Pons (tissue), 1 donor: Measurements from ENCODE around the gene APEX2.
A peak's percentile ranks its signal among the peaks of the same experiment; 100 is the strongest.
"Not testable (repeated sequence)": the region's sequence is repeated elsewhere in the genome, so short reads cannot be mapped to it uniquely, and the experiment has no call there.

Source experiments
- DNase-seq: peaks from one replicate; pipeline ENCODE4 v3.0.0-alpha.2; 2016; ENCODE audit warnings: low spot score

The APEX2 gene

GRCh38 chrX:54999717-55000598, at the start of gene APEX2:
TSS of gene APEX2 (plus strand) at chrX:55000363. CDS start at chrX:55000423, 60 bp downstream.
- DNase-seq = peak; percentile 93

GRCh38 chrX:54950730-54951375, 49.3 kb upstream of the APEX2 start:
- DNase-seq = no peak

- no peak for DNase-seq
Observed at GRCh38 chrX:54961750-54962149, 38.4 kb upstream of the APEX2 start.

GRCh38 chrX:54964766-54965497, 35.2 kb upstream of the APEX2 start:
- DNase-seq = no peak

- DNase-seq = no peak
Observed at GRCh38 chrX:54977387-54977786, 22.8 kb upstream of the APEX2 start.

GRCh38 chrX:54978448-54978847, 21.7 kb upstream of the APEX2 start:
- no peak for DNase-seq

GRCh38 chrX:54979432-54979831, 20.7 kb upstream of the APEX2 start:
- DNase-seq = no peak

- peak; percentile 18 for DNase-seq
Observed at GRCh38 chrX:54980334-54980733, 19.8 kb upstream of the APEX2 start.

GRCh38 chrX:54983306-54983705, 16.9 kb upstream of the APEX2 start:
- not testable (repeated sequence) for DNase-seq

- no peak for DNase-seq
Observed at GRCh38 chrX:54991706-54992105, 8.5 kb upstream of the APEX2 start.

GRCh38 chrX:54992911-54993622, 7.1 kb upstream of the APEX2 start:
- DNase-seq = no peak

- no peak for DNase-seq
Observed at GRCh38 chrX:54994099-54994498, 6.1 kb upstream of the APEX2 start, which contains the start of gene PFKFB1. TSS of gene PFKFB1 (minus strand) at chrX:54994188. CDS start at chrX:54994007, 181 bp downstream.

- DNase-seq = peak; percentile 25
Observed at GRCh38 chrX:54994668-54995351, 5.4 kb upstream of the APEX2 start.

GRCh38 chrX:54995621-54996020, 4.5 kb upstream of the APEX2 start:
- no peak for DNase-seq

GRCh38 chrX:55004231-55004630, 4.1 kb downstream of the APEX2 start:
- no peak for DNase-seq

GRCh38 chrX:55005256-55005655, 5.1 kb downstream of the APEX2 start:
- DNase-seq = no peak

GRCh38 chrX:55006827-55007621, 6.9 kb downstream of the APEX2 start:
- DNase-seq = no peak

- DNase-seq = no peak
Observed at GRCh38 chrX:55007656-55008055, 7.5 kb downstream of the APEX2 start.

GRCh38 chrX:55008571-55009358, 8.6 kb downstream of the APEX2 start:
- peak; percentile 35 for DNase-seq

GRCh38 chrX:55011294-55011693, 11.1 kb downstream of the APEX2 start:
- DNase-seq = no peak
